ENCODE data around the gene MYO6.

- no peak for TF ChIP-seq REST (IDR thresholded peaks at IDR 0.05; ENCODE audit: low read depth, low read length)
- TF ChIP-seq MEF2A (IDR thresholded peaks at IDR 0.05; ENCODE audit: borderline replicate concordance, low read depth) = no peak
- no peak for TF ChIP-seq CTCF (IDR thresholded peaks at IDR 0.05)
- TF ChIP-seq POLR2AphosphoS5 (IDR thresholded peaks at IDR 0.05; ENCODE audit: low read depth, low read length) = no peak
- TF ChIP-seq EP300 (IDR thresholded peaks at IDR 0.05; ENCODE audit: borderline replicate concordance in 1 of 2, low read depth in 1 of 2, low read length in 1 of 2) = no peak
- no peak for TF ChIP-seq ELF1 (IDR thresholded peaks at IDR 0.05)
- TF ChIP-seq MXI1 (IDR thresholded peaks at IDR 0.05; ENCODE audit: low read depth, low read length) = no peak
- TF ChIP-seq GABPA (IDR thresholded peaks at IDR 0.05; ENCODE audit: low read depth) = no peak
- no peak for TF ChIP-seq TCF12 (IDR thresholded peaks at IDR 0.05)
- no peak for TF ChIP-seq FOXM1 (IDR thresholded peaks at IDR 0.05; ENCODE audit: low read depth)
These were observed 11.3 kb downstream of the MYO6 start for GRCh38 chr6:75760320-75760719.
